Progenitor cell of endocrine pancreas (in vitro differentiated cells): ENCODE data around the gene TMA7. TPM values are rescaled to one million over a fixed set of nuclear protein-coding genes. Genes with fewer than 3 reads are reported as not detected.

ENCODE experiments used
- DNase-seq: peaks from one replicate; pipeline ENCODE4 v3.0.0; 2021; ENCODE audit warnings: low spot score; ENCODE audit not compliant: unreplicated experiment
- H3K27ac Mint-ChIP-seq: 2 replicates; pipeline ENCODE4 v1.8.0; 2021; ENCODE audit warnings: mild to moderate bottlenecking, moderate library complexity, mixed read lengths
- H3K27me3 Mint-ChIP-seq: 2 replicates; pipeline ENCODE4 v1.8.0; 2021; ENCODE audit warnings: mixed read lengths
- H3K36me3 Mint-ChIP-seq: 2 replicates; pipeline ENCODE4 v1.8.0; 2022; ENCODE audit warnings: mixed read lengths; ENCODE audit not compliant: insufficient read depth
- H3K4me1 Mint-ChIP-seq: 2 replicates; pipeline ENCODE4 v1.8.0; 2021; ENCODE audit warnings: low read depth, mixed read lengths
- H3K4me3 Mint-ChIP-seq: 2 replicates; pipeline ENCODE4 v1.8.0; 2021; ENCODE audit warnings: low read depth, mild to moderate bottlenecking, moderate library complexity, mixed read lengths
- H3K9me3 Mint-ChIP-seq: 2 replicates; pipeline ENCODE4 v1.8.0; 2021; ENCODE audit warnings: low read depth, mixed read lengths
- CTCF ChIP-seq: fragments of 200-600 bp; sonication (generic); IDR thresholded peaks from one replicate; pipeline ENCODE4 v1.5.0; 2021; ENCODE audit warnings: antibody characterized with exemption, mild to moderate bottlenecking; ENCODE audit not compliant: unreplicated experiment
- total RNA-seq: library from RNA; stranded (reverse); gene quantifications from 2 replicates; pipeline ENCODE4 v1.2.1, GENCODE V29; 2021

Gene TMA7
- total RNA-seq, 1 donor from 2014 or later = 253 TPM

- Mint-ChIP-seq H3K4me1 (peaks cover 6% of the 10 kb centered on the region), H3K27ac (no peak overlapping the region), H3K36me3 (peaks cover 23% of the 10 kb centered on the region), H3K4me3 (no peak overlapping the region), H3K27me3 (no peaks in the 10 kb centered on the region), H3K9me3 (no peaks in the 10 kb centered on the region)
- no peak for TF ChIP-seq CTCF
- DNase-seq = no peak
Measured at GRCh38 chr3:48403533-48404439, 36.3 kb upstream of the TMA7 start.

GRCh38 chr3:48404440-48405342 lies 35.4 kb upstream of the TMA7 start:
- Mint-ChIP-seq H3K4me3 (no peak overlapping the region), H3K27me3 (no peaks in the 10 kb centered on the region), H3K4me1 (peaks cover 2% of the 10 kb centered on the region), H3K36me3 (peaks cover 31% of the 10 kb centered on the region), H3K9me3 (no peaks in the 10 kb centered on the region), H3K27ac (peak overlapping the region; percentile 31)
- no peak for DNase-seq
- no peak for TF ChIP-seq CTCF

GRCh38 chr3:48405343-48405881 lies 34.6 kb upstream of the TMA7 start:
- Mint-ChIP-seq H3K4me3 (no peak overlapping the region), H3K4me1 (peaks cover 2% of the 10 kb centered on the region), H3K27ac (peak overlapping the region; percentile 31), H3K36me3 (peaks cover 31% of the 10 kb centered on the region), H3K27me3 (no peaks in the 10 kb centered on the region), H3K9me3 (no peaks in the 10 kb centered on the region)
- DNase-seq = peak; percentile 6
- TF ChIP-seq CTCF = no peak

GRCh38 chr3:48405971-48406370 lies 34.1 kb upstream of the TMA7 start:
- Mint-ChIP-seq H3K9me3 (no peaks in the 10 kb centered on the region), H3K27me3 (no peaks in the 10 kb centered on the region), H3K4me3 (no peak overlapping the region), H3K4me1 (peaks cover under 1% of the 10 kb centered on the region), H3K36me3 (peaks cover 26% of the 10 kb centered on the region), H3K27ac (peak overlapping the region; percentile 67)
- peak; percentile 7 for DNase-seq
- TF ChIP-seq CTCF = no peak
